HCT116 (cell line): ENCODE measurements around the gene RSPH9.
A peak's percentile ranks its signal among the peaks of the same experiment; 100 is the strongest.

Experiments
- CEBPB ChIP-seq: IDR thresholded peaks from 2 replicates; pipeline ENCODE4 v1.6.1; 2012; ENCODE audit warnings: low read depth
- EGR1 ChIP-seq: IDR thresholded peaks from 2 replicates; pipeline ENCODE4 v1.6.1; 2012; ENCODE audit warnings: low read depth
- EZH2 ChIP-seq: fragments of 200-600 bp; sonication (generic); IDR thresholded peaks from 2 replicates; pipeline ENCODE4 v1.6.1; 2017; ENCODE audit warnings: antibody characterized with exemption, mixed run types
- JUND ChIP-seq: IDR thresholded peaks from 2 replicates; pipeline ENCODE4 v1.6.1; 2012
- MAX ChIP-seq: IDR thresholded peaks from 2 replicates; pipeline ENCODE4 v1.6.1; 2012
- POLR2A ChIP-seq: IDR thresholded peaks from 2 replicates; pipeline ENCODE4 v1.7.0; 2011; ENCODE audit warnings: borderline replicate concordance; ENCODE audit not compliant: insufficient read depth, insufficient read length; ENCODE audit errors: extremely low read depth
- POLR2AphosphoS5 ChIP-seq: IDR thresholded peaks from 2 replicates; pipeline ENCODE4 v1.6.1; 2011; ENCODE audit warnings: mild to moderate bottlenecking, low read depth, low read length, moderate library complexity
- SRF ChIP-seq: IDR thresholded peaks from 2 replicates; pipeline ENCODE4 v1.6.1; 2012; ENCODE audit warnings: low read depth
- YY1 ChIP-seq: IDR thresholded peaks from 2 replicates; pipeline ENCODE4 v1.6.1; 2011; ENCODE audit warnings: low read length, low read depth, moderate library complexity, mild to moderate bottlenecking; ENCODE audit not compliant: insufficient replicate concordance; ENCODE audit errors: extremely low read depth
- ZNF274 ChIP-seq: fragments of 200-500 bp; sonication (Bioruptor generic); IDR thresholded peaks from 2 replicates; pipeline ENCODE4 v1.6.1; 2014; ENCODE audit warnings: mild to moderate bottlenecking, low read depth, low read length, inconsistent platforms
- TF ChIP-seq, protein P1 (sequence below), 3 experiments: fragments of 200-600 bp in 1 of 3; sonication (generic) in 1 of 3; IDR thresholded peaks in 2 of 3; conservative IDR thresholded peaks in 1 of 3; 2 replicates each; pipeline ENCODE4 v1.5.1; 2012 to 2017; ENCODE audit warnings: low read depth in 2 of 3, low read length in 2 of 3, antibody characterized with exemption in 1 of 3, borderline replicate concordance in 1 of 3, control low read depth in 1 of 3, mild to moderate bottlenecking in 1 of 3, mixed read lengths in 1 of 3, mixed run types in 1 of 3, moderate library complexity in 1 of 3; ENCODE audit not compliant: insufficient read depth in 1 of 3

DNA sequence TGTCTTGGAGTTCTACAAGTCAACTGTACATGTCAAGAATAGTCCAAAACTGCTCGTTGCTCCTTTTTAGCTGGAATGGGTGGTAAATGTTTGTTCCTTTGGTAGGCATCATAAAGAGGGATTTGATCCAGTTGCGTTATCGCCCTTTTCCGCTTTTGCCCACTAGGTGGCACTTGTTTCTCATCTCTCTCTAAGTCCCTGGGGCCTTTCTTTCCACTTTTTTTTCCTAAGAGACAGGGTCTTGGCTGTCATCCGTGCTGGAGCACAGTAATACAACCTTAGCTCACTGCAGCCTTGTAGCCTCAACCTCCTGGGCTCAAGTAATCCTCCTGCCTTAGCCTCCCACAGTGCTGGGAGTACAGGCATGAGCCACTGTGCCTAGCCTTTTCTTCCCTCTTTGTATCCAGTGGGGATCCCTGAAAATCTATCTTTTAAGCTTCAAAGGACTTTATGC is 36.5 kb upstream of the RSPH9 start:
- TF ChIP-seq, protein P1, sequence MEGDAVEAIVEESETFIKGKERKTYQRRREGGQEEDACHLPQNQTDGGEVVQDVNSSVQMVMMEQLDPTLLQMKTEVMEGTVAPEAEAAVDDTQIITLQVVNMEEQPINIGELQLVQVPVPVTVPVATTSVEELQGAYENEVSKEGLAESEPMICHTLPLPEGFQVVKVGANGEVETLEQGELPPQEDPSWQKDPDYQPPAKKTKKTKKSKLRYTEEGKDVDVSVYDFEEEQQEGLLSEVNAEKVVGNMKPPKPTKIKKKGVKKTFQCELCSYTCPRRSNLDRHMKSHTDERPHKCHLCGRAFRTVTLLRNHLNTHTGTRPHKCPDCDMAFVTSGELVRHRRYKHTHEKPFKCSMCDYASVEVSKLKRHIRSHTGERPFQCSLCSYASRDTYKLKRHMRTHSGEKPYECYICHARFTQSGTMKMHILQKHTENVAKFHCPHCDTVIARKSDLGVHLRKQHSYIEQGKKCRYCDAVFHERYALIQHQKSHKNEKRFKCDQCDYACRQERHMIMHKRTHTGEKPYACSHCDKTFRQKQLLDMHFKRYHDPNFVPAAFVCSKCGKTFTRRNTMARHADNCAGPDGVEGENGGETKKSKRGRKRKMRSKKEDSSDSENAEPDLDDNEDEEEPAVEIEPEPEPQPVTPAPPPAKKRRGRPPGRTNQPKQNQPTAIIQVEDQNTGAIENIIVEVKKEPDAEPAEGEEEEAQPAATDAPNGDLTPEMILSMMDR (IDR thresholded peaks at IDR 0.05 in 2 of 3, conservative IDR thresholded peaks at IDR 0.05 in 1 of 3; ENCODE audit: borderline replicate concordance in 1 of 3, insufficient read depth in 1 of 3, low read depth in 2 of 3, low read length in 2 of 3), result peak; percentile 68 to 90 (median 85)
- no peak for TF ChIP-seq POLR2AphosphoS5
- TF ChIP-seq JUND, result no peak
- TF ChIP-seq EGR1, result no peak
- TF ChIP-seq YY1, result no peak
- no peak for TF ChIP-seq CEBPB
- no peak for TF ChIP-seq SRF
- TF ChIP-seq ZNF274, result no peak
- no peak for TF ChIP-seq EZH2
- TF ChIP-seq POLR2A, result no peak
- no peak for TF ChIP-seq MAX
